IPS-NIHi7 (cell line): ENCODE data around the gene RHOD.

Experiments
- DNase-seq: peaks from one replicate; pipeline ENCODE4 v3.0.0; 2012; ENCODE audit warnings: mixed read lengths; ENCODE audit errors: extremely low spot score

Gene RHOD

GRCh38 chr11:67032830-67033551 lies 23.7 kb upstream of the RHOD start:
- no peak for DNase-seq

DNA sequence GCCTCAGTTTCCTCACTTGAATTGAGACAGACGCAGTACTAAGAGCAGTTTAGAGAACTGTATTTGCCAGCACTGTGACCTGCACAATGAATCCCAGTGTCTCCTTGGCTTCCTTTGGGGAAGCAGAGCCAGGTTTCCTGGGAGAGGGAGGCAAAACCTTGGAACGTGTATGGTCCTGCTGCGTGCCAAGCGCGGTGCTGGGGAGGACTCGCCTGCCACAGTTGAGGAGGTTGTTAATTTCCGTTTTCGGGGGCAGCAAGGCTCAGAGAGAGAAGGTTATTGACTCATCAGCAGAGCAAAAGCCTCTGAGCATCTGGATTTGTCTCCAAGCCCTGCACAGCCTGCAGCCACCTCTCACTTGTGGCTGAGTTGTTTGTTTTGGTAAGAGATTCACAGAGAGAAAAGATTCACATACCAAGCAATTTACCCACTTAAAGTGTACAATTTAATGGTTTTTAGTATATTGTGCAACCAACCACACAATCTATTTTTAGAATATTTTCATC lies 22.9 kb upstream of the RHOD start:
- no peak for DNase-seq

- no peak for DNase-seq
Measured at GRCh38 chr11:67034350-67034749, 22.3 kb upstream of the RHOD start.

GRCh38 chr11:67040147-67040546 lies 16.5 kb upstream of the RHOD start:
- DNase-seq, result peak; percentile 34

- DNase-seq, result no peak
Measured at GRCh38 chr11:67041602-67042001, 15.0 kb upstream of the RHOD start.

- DNase-seq, result no peak
Measured at GRCh38 chr11:67043572-67044349, 12.9 kb upstream of the RHOD start.

DNA sequence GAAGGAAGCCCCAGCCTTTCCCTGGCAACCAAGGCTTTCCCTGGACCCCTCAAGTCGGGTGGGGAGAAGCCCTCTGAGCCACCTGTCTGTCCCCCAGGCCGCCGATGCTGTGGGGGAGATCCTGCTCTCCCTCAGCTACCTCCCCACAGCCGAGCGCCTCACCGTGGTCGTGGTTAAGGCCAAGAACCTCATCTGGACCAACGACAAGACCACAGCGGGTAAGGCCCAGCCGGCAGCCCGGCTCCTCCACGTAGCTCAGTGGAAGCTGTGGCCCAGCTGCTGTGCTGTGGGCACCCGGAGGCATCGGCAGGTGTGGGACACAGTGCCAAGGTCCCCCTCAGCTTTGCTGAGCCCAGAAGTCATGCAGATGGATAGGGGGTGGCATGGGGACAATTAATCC lies 12.2 kb upstream of the RHOD start:
- DNase-seq, result no peak

DNA sequence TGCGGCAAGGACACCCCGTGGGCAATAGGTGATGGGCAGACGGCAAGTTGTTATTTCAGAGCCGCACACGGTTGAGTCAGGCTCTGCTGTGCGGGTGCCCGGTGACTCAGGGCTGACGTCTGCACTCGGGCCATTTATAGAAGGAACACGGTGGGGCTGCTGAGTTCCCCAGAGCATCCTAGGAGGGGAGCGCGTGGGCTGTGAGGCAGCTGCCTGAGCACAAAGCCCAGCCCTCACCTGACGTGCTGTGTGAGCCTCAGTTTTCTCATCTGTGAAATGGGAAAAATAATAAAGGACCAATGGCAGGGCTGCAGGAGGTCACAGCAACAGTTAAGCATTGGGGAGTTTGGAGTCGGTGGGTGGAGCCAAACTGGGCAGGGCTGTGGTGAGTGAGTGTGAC lies 11.3 kb upstream of the RHOD start:
- no peak for DNase-seq

DNA sequence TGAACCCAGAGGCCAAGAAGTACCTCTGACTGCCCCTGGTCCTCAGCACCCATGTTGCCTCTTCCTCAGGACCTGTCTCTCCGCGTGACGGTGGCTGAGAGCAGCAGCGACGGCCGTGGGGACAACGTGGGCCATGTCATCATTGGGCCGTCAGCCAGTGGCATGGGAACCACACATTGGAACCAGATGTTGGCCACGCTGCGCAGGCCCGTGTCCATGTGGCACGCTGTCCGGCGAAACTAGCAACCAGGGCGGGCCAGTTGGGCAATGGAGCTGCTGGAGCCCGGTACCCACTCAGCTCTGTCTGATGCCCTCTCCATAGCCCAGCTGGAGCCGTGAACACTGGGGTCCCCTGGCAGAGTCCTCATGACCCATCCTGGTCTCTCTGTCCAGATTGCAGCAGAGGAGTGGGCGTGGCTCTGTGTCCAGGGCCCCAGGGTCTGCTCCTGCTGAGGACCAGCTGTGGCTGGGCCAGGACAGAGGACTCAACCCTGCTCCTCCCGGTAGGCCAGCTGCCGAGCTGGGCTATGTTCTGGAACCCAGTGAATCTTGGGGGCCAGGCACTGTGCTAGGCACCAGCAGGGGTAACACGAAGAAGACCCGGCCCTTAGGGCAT lies 8.0 kb upstream of the RHOD start:
- DNase-seq, result no peak

- no peak for DNase-seq
Measured at GRCh38 chr11:67050139-67050538, 6.5 kb upstream of the RHOD start.

DNA sequence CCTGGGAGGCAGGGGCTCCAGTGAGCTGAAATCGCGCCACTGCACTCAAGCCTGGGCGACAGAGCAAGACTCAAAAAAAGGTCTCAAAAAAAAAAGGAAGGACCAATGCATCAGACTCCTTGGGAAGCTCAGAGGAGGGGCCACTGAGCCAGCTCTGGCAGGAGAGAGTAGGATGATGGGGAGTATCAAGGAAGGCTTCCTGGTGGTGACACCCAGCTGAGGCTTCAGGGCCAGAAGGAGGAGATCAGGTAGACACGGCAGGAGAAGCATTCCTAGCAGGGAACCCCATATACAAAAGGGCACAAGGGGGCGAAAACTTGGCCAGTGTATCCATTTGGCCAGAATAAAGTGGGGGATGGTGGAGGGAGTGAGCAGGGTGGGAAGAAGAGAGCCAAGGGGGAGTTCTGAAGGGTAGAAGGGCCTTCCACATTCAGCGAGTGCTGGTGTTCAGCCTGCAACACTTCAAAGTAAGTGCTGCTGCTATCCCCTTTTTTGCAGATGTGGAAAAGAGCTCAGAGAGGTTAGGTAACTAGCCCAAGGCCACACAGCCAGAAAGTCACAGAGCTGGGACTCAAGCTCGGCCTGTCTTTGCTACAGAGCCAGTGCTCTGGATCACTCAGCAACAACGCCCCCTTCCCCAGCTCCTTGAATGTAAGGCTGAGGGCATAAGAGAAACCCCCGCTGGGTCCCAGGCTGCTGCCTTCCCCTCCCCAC lies 5.3 kb upstream of the RHOD start:
- no peak for DNase-seq

- DNase-seq, result no peak
Measured at GRCh38 chr11:67051945-67052488, 4.6 kb upstream of the RHOD start.

DNA sequence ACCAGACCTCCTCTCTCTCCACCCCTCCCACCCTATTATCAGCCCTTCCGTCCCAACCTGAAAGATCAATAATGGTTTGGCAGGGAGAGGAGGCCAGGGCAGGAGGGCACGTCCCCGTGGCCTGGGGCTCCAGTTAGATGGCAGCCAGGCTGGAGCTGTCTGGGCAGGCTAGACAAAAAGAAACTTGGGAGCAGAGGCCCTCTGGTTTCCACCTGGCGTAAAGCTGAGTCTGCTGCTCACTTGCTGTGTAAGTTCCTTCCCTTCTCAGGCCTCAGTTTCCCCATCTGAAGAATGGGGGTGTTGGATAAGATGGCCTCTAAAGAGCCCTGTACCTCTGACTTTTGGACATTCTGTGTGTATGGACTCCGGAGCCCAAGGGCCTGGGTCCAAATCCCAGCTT lies 3.8 kb upstream of the RHOD start:
- DNase-seq, result no peak

GRCh38 chr11:67053896-67054329 lies 2.7 kb upstream of the RHOD start:
- DNase-seq, result peak; percentile 95

DNA sequence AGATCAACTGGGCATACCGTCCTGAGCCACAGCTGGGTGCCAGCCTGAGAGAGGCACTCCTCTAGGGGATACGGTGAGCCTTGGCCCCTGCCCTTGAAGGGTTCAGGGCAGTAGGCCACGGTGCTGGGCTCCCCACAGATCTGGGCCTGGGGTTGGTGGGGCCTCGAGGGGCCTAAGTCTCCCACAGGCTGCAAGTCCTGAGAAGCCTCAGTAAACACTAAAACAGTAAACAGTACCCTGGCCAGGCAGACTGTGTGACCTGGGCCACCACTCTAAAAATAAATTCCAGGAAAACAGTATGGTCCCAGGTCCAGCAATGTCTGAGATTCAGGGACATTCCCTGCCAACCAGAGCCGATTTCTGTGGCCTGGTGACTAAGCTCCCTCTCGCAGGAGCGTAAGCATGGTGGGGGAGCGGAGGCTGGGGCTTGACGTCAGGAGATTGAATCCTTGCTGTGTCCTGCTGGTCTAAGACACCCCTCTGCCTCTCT lies 2.3 kb upstream of the RHOD start:
- no peak for DNase-seq

- DNase-seq, result no peak
Measured at GRCh38 chr11:67054836-67055523, 1.7 kb upstream of the RHOD start.

GRCh38 chr11:67055812-67056211 lies 835 bp upstream of the RHOD start:
- DNase-seq, result no peak

DNA sequence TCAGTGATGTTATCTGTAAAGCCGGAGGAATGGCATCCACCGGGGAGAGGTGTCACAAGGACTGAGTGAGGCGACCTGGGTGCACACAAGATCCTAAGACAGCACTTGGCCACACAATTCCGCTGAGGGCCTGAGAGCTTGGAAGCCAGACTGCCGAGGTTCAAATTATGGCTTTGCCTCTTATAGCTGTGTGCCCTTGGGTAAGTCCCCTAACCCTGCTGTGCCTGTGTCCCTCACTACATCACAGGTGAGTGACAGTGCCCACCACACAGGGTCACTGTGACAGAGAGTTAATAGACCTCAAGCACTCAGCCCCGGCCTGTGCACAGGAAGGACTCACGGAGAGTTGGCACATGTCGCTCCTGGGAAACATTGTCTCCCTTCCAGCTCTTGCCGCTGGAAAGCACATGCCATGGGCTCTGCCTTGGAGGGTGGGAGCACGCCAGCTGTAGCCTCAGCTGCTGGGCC lies 592 bp downstream of the RHOD start:
- DNase-seq, result no peak

DNA sequence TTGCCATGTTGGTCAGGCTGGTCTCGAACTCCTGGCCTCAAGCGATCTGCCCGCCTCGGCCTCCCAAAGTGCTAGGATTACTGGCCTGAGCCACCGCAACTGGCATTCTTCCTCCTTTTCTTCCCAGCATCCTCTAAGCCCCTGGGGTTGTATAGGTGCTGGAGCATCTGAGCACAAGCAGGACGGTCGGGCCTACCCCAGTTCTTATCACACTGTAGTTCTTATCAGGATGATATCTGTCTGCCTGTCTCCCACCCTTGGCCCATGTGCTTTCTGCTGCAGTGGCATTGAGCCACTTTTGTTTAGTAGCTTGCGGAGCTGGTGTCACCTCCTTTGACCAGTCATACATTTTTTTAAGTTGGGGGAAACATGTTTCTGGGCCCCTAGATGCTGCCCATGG lies 1.9 kb downstream of the RHOD start:
- DNase-seq, result no peak

GRCh38 chr11:67059671-67060070 lies 3.0 kb downstream of the RHOD start:
- no peak for DNase-seq

DNA sequence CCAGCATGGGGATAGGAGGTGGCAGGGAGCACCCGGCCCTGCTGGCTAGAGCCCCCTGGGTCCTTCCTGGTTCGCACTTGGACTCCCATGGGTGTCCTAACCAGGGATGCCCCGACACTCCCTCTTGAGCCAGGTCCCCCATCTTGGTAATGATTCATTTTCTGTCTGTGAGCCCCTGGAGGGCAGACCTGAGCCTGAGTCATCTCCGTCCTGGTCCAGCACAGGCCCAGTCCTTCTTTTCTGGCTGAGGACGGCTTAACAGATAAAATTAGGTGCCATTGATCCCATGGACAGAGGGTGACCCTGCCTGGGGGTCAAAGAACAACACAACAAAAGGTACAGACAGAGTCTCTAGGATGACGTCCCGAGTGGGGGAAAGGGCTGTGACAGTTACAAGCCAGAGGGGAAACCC lies 3.5 kb downstream of the RHOD start:
- DNase-seq, result no peak
